ENCODE data around the gene PADI6.

The PADI6 gene

GRCh38 chr1:17381161-17381560 is 9.2 kb downstream of the PADI6 start:
- no peak for TF ChIP-seq CTCF (conservative IDR thresholded peaks at IDR 0.05)
- no peak for TF ChIP-seq ZFX (IDR thresholded peaks at IDR 0.05)
- H3K27ac ChIP-seq = no peak overlapping the region

- no peak for TF ChIP-seq ZFX (IDR thresholded peaks at IDR 0.05)
- no peak for TF ChIP-seq CTCF (conservative IDR thresholded peaks at IDR 0.05)
- no peak overlapping the region for H3K27ac ChIP-seq
Observed at GRCh38 chr1:17392199-17392740, 20.3 kb downstream of the PADI6 start.

- no peak overlapping the region for H3K27ac ChIP-seq
- TF ChIP-seq CTCF (conservative IDR thresholded peaks at IDR 0.05) (no peak), ZFX (IDR thresholded peaks at IDR 0.05) (no peak)
Observed at GRCh38 chr1:17393230-17393629, 21.2 kb downstream of the PADI6 start.

GRCh38 chr1:17397910-17398695 is 26.1 kb downstream of the PADI6 start:
- no peak for TF ChIP-seq ZFX (IDR thresholded peaks at IDR 0.05)
- no peak overlapping the region for H3K27ac ChIP-seq

- H3K27ac ChIP-seq = no peak overlapping the region
- no peak for TF ChIP-seq CTCF (conservative IDR thresholded peaks at IDR 0.05)
- no peak for TF ChIP-seq ZFX (IDR thresholded peaks at IDR 0.05)
Observed at GRCh38 chr1:17400725-17401341, 28.8 kb downstream of the PADI6 start.

- no peak overlapping the region for H3K27ac ChIP-seq
- TF ChIP-seq ZFX (IDR thresholded peaks at IDR 0.05) = no peak
- no peak for TF ChIP-seq CTCF (conservative IDR thresholded peaks at IDR 0.05)
Observed at GRCh38 chr1:17401841-17402240, 29.8 kb downstream of the PADI6 start.

- H3K27ac ChIP-seq = no peak overlapping the region
Observed at GRCh38 chr1:17403081-17403480, 31.1 kb downstream of the PADI6 start.

More at GRCh38 chr1:17403081-17403480, 31.1 kb downstream of the PADI6 start:
- TF ChIP-seq CTCF (conservative IDR thresholded peaks at IDR 0.05) = no peak
- no peak for TF ChIP-seq ZFX (IDR thresholded peaks at IDR 0.05)

Data from C4-2B (cell line).